Stimulated activated naive B cell treated with anti-CD40 and anti-IgM and Interleukin-4, amounts not matched to agents 10 μg/mL and 1 μg/mL and 100 μg/mL, for 72 hours (primary cell): ENCODE results near the gene ASIC2.

Experiments used
- ATAC-seq, 2 donors: fragments of 150-1000 bp; cut with Tn5 transposase; replicated peaks; 2 replicates each; pipeline ENCODE4 v1.10.0; 2021; ENCODE audit warnings: moderate library complexity in 1 of 2
- DNase-seq: peaks from one replicate; pipeline ENCODE4 v3.0.0; 2021
- H3K27ac Mint-ChIP-seq: one replicate; pipeline ENCODE4 v1.8.0; 2022; ENCODE audit warnings: mild to moderate bottlenecking, mixed read lengths
- H3K27me3 Mint-ChIP-seq, 2 donors: one replicate each; pipeline ENCODE4 v1.8.0; 2022; ENCODE audit warnings: mixed read lengths in 2 of 2
- H3K36me3 Mint-ChIP-seq, 2 donors: one replicate each; pipeline ENCODE4 v1.8.0; 2022; ENCODE audit warnings: mixed read lengths in 2 of 2, mild to moderate bottlenecking in 1 of 2
- H3K4me1 Mint-ChIP-seq, 2 donors: one replicate each; pipeline ENCODE4 v1.8.0; 2022; ENCODE audit warnings: mixed read lengths in 2 of 2, mild to moderate bottlenecking in 1 of 2
- H3K4me3 Mint-ChIP-seq, 2 donors: one replicate each; pipeline ENCODE4 v1.8.0; 2022; ENCODE audit warnings: mild to moderate bottlenecking in 2 of 2, mixed read lengths in 2 of 2, moderate library complexity in 1 of 2
- H3K9me3 Mint-ChIP-seq, 2 donors: one replicate each; pipeline ENCODE4 v1.8.0; 2022; ENCODE audit warnings: mixed read lengths in 2 of 2, mild to moderate bottlenecking in 1 of 2

ASIC2 gene

DNA sequence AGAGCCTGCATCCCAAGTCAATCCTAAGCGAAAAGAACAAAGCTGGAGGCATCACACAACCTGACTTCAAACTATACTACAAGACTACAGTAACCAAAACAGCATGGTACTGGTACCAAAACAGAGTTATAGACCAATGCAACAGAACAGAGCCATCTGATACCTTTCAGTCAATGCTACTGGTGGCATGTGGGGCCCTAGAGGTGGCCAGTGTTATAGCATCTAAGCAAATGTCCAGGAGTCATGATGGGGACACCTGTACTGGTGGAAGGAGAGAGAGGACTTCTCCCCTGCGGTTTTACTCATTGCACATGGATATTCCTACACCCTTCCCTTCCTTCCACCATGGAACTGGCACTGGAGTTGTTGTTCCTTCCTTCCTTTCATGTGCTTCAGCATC is 6.0 kb upstream of the ASIC2 start:
- DNase-seq (no peak), ATAC-seq (no peak)
- no peak overlapping the region for H3K4me3 Mint-ChIP-seq
- H3K4me1 Mint-ChIP-seq: no peaks in the 10 kb centered on the region
- peaks cover 11% of the 10 kb centered on the region in 2 donors for H3K9me3 Mint-ChIP-seq
- H3K36me3 Mint-ChIP-seq: no peaks in the 10 kb centered on the region
- H3K27me3 Mint-ChIP-seq: peaks cover 30 to 34% of the 10 kb centered on the region in 2 donors
- H3K27ac Mint-ChIP-seq: no peak overlapping the region

- H3K27me3 Mint-ChIP-seq: peaks cover 40 to 43% of the 10 kb centered on the region in 2 donors
- no peak overlapping the region for H3K27ac Mint-ChIP-seq
- no peak for ATAC-seq
Measured at GRCh38 chr17:33297643-33298042, 4.5 kb upstream of the ASIC2 start.

GRCh38 chr17:33294994-33295393 is 1.9 kb upstream of the ASIC2 start:
- Mint-ChIP-seq H3K27ac (no peak overlapping the region), H3K27me3 (peaks cover 42 to 44% of the 10 kb centered on the region in 2 donors), H3K4me1 (peaks cover 11 to 12% of the 10 kb centered on the region in 2 donors), H3K4me3 (no peak overlapping the region), H3K36me3 (peaks cover 0 to 3% of the 10 kb centered on the region in 2 donors), H3K9me3 (peaks cover 5 to 6% of the 10 kb centered on the region in 2 donors)
- ATAC-seq: no peak
- no peak for DNase-seq

More at GRCh38 chr17:33297643-33298042, 4.5 kb upstream of the ASIC2 start:
- H3K36me3 Mint-ChIP-seq: no peaks in the 10 kb centered on the region
- no peak overlapping the region for H3K4me3 Mint-ChIP-seq
- peaks cover 11% of the 10 kb centered on the region in 2 donors for H3K9me3 Mint-ChIP-seq
- peaks cover 0 to 4% of the 10 kb centered on the region in 2 donors for H3K4me1 Mint-ChIP-seq
- DNase-seq: no peak

GRCh38 chr17:33292201-33292980 is 704 bp downstream of the ASIC2 start:
- Mint-ChIP-seq H3K27ac (no peak overlapping the region), H3K4me1 (peaks cover 11 to 12% of the 10 kb centered on the region in 2 donors), H3K9me3 (no peaks in the 10 kb centered on the region), H3K36me3 (peaks cover 0 to 3% of the 10 kb centered on the region in 2 donors), H3K4me3 (no peak overlapping the region), H3K27me3 (peaks cover 47 to 50% of the 10 kb centered on the region in 2 donors)
- DNase-seq: no peak
- no peak for ATAC-seq

GRCh38 chr17:33291248-33292200 is 1.6 kb downstream of the ASIC2 start:
- H3K4me3 Mint-ChIP-seq: peak overlapping the region; percentile 68 to 70
- no peak for DNase-seq
- H3K27me3 Mint-ChIP-seq: peaks cover 47 to 50% of the 10 kb centered on the region in 2 donors
- no peak for ATAC-seq
- peak overlapping the region; percentile 15 for H3K27ac Mint-ChIP-seq
- no peaks in the 10 kb centered on the region for H3K9me3 Mint-ChIP-seq
- H3K36me3 Mint-ChIP-seq: peaks cover 0 to 3% of the 10 kb centered on the region in 2 donors
- H3K4me1 Mint-ChIP-seq: peaks cover 11 to 12% of the 10 kb centered on the region in 2 donors

GRCh38 chr17:33290253-33290652 is 2.8 kb downstream of the ASIC2 start:
- H3K9me3 Mint-ChIP-seq: no peaks in the 10 kb centered on the region
- H3K27ac Mint-ChIP-seq: no peak overlapping the region
- H3K4me1 Mint-ChIP-seq: peaks cover 11 to 12% of the 10 kb centered on the region in 2 donors
- H3K4me3 Mint-ChIP-seq: no peak overlapping the region
- ATAC-seq: no peak
- H3K27me3 Mint-ChIP-seq: peaks cover 42 to 47% of the 10 kb centered on the region in 2 donors
- DNase-seq: no peak
- peaks cover 0 to 3% of the 10 kb centered on the region in 2 donors for H3K36me3 Mint-ChIP-seq

GRCh38 chr17:33288954-33289353 is 4.1 kb downstream of the ASIC2 start:
- no peak overlapping the region for H3K27ac Mint-ChIP-seq
- no peak overlapping the region for H3K4me3 Mint-ChIP-seq
- H3K4me1 Mint-ChIP-seq: peaks cover 11 to 12% of the 10 kb centered on the region in 2 donors
- no peaks in the 10 kb centered on the region for H3K9me3 Mint-ChIP-seq
- H3K36me3 Mint-ChIP-seq: peaks cover 0 to 3% of the 10 kb centered on the region in 2 donors
- DNase-seq (no peak), ATAC-seq (no peak)
- H3K27me3 Mint-ChIP-seq: peaks cover 29 to 34% of the 10 kb centered on the region in 2 donors

DNA sequence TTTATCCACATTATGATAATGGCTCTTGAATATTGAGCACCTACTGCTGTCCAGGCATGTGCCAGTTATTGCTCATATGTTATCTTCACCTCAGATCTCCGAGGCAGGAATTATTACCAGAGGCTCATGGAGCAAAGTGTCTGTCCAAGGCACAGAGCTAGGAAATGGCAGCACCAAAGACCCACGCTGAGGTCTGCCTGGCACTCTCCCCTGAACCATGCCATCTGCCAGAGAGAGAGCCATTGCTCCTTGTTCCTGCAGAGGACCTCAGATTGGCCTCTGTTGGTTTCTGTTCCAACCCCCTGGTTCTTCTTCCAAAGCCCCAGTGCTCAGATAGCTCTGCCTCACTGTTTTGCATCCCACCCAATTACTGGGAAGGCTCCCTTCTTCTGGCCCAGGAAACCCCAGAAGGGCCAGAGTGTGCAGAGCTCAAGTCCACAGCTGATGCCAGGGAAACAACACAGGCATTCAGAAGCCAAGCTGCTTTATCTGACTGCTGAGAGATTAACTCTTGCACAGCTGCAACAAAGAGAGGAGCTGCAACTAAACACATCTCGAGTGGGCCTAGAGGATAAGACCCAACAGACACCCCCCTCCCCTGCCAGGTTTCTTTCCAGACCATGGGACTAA is 5.9 kb downstream of the ASIC2 start:
- no peak for DNase-seq
- Mint-ChIP-seq H3K9me3 (no peaks in the 10 kb centered on the region), H3K4me1 (peaks cover 8 to 11% of the 10 kb centered on the region in 2 donors), H3K4me3 (no peak overlapping the region), H3K36me3 (peaks cover 0 to 3% of the 10 kb centered on the region in 2 donors), H3K27ac (no peak overlapping the region), H3K27me3 (peaks cover 21 to 27% of the 10 kb centered on the region in 2 donors)
- no peak for ATAC-seq

- Mint-ChIP-seq H3K36me3 (no peaks in the 10 kb centered on the region), H3K27ac (no peak overlapping the region), H3K9me3 (no peaks in the 10 kb centered on the region), H3K4me3 (no peak overlapping the region), H3K27me3 (peaks cover 10 to 15% of the 10 kb centered on the region in 2 donors), H3K4me1 (no peaks in the 10 kb centered on the region)
- no peak for DNase-seq
- ATAC-seq: no peak
Measured at GRCh38 chr17:33285413-33285812, 7.7 kb downstream of the ASIC2 start.

DNA sequence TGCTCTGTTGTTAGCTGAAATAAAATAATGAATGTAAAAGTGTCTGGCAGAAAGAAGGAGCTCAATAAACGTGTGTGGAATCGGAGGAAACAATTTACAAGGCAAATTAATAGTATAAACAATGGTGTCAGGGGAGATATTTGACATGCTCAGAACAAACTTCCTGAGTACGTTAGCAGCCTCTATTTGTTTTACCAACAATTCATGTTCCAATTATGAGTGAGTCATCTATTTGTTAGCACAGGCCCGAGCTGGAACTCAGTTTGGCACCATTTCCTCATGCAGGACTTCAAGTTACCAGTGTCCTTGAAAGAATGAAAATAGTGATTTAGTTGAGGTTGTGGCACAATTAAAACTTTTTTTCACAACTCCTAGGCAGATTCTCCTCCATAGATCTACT is 9.1 kb downstream of the ASIC2 start:
- no peak overlapping the region for H3K27ac Mint-ChIP-seq
- H3K27me3 Mint-ChIP-seq: peaks cover 7 to 27% of the 10 kb centered on the region in 2 donors
- no peak overlapping the region for H3K4me3 Mint-ChIP-seq
- ATAC-seq (no peak), DNase-seq (no peak)
- no peaks in the 10 kb centered on the region for H3K9me3 Mint-ChIP-seq
- H3K36me3 Mint-ChIP-seq: no peaks in the 10 kb centered on the region
- no peaks in the 10 kb centered on the region for H3K4me1 Mint-ChIP-seq

GRCh38 chr17:33280162-33280943 is 12.7 kb downstream of the ASIC2 start:
- H3K27me3 Mint-ChIP-seq: peaks cover 5 to 29% of the 10 kb centered on the region in 2 donors
- no peaks in the 10 kb centered on the region for H3K36me3 Mint-ChIP-seq
- no peak overlapping the region for H3K4me3 Mint-ChIP-seq
- no peaks in the 10 kb centered on the region for H3K9me3 Mint-ChIP-seq
- no peak for ATAC-seq
- no peak overlapping the region for H3K27ac Mint-ChIP-seq
- H3K4me1 Mint-ChIP-seq: no peaks in the 10 kb centered on the region
- no peak for DNase-seq

- Mint-ChIP-seq H3K27ac (no peak overlapping the region), H3K4me1 (no peaks in the 10 kb centered on the region), H3K36me3 (no peaks in the 10 kb centered on the region), H3K27me3 (peaks cover 5 to 23% of the 10 kb centered on the region in 2 donors), H3K9me3 (no peaks in the 10 kb centered on the region), H3K4me3 (no peak overlapping the region)
- ATAC-seq (no peak), DNase-seq (no peak)
Measured at GRCh38 chr17:33277436-33278100, 15.5 kb downstream of the ASIC2 start.

DNA sequence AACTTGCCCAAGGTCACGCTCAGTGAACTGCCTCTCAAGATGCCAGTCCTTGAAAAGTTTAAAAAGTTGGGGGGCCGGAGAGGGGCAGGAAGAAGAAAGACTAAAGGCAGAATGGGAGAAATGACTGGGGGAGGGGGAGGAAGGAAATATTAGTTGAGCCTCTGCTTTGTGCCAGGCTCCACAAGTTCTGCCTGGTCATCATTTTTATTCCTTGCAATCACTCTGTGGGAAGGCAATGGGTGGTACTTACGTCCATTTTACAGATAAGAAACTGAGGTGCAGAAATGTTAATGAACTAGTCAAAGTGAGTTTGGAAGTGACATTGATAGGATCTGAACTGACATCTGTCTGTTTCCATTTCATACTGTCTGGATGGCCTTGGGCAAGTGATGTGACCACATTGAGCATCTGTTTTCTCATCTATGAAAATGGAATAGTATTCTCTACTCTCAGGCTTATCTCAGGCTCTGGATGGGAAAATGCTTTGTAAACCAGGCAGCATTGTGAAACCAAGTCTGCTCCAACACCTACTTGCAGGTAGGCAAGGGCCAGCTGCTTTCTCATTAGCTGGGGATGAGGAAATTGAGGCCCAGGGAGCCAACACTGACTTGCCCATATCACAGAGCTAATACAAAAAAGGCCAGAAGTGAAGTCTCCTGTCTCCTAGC is 19.2 kb downstream of the ASIC2 start:
- Mint-ChIP-seq H3K9me3 (peaks cover 0 to 1% of the 10 kb centered on the region in 2 donors), H3K27ac (no peak overlapping the region), H3K4me3 (no peak overlapping the region), H3K4me1 (no peaks in the 10 kb centered on the region), H3K27me3 (peaks cover 5 to 8% of the 10 kb centered on the region in 2 donors), H3K36me3 (no peaks in the 10 kb centered on the region)
- ATAC-seq (no peak), DNase-seq (no peak)
